Measurements from ENCODE around the gene EDAR. TPM values are rescaled to one million over a fixed set of nuclear protein-coding genes. Genes with fewer than 3 reads are reported as not detected.

EDAR gene
- total and polyA plus RNA-seq, 2 donors (not counting 1 experiment from before 2014, with no cell fraction given): not detected

GRCh38 chr2:108935271-108935741 lies 53.7 kb downstream of the EDAR start:
- Histone ChIP-seq H3K9ac (ENCODE audit: insufficient read depth, low read length) (no peak overlapping the region), H3K4me1 (ENCODE audit: control insufficient read depth, extremely low read depth, insufficient read depth, low read length) (no peaks in the 10 kb centered on the region), H4K20me1 (ENCODE audit: control insufficient read depth, extremely low read depth, insufficient read depth, low read length) (no peaks in the 10 kb centered on the region), H3K4me2 (ENCODE audit: extremely low read depth, insufficient read depth, low read length) (no peak overlapping the region), H3K36me3 (ENCODE audit: control insufficient read depth, insufficient read depth, low read length) (no peaks in the 10 kb centered on the region), H3K27me3 (ENCODE audit: control insufficient read depth, insufficient read depth, low read length) (peaks cover 18% of the 10 kb centered on the region), H3K9me3 (ENCODE audit: control insufficient read depth, insufficient read depth, low read depth, low read length) (no peaks in the 10 kb centered on the region), H3K27ac (ENCODE audit: insufficient read depth, low read length) (no peak overlapping the region), H3K79me2 (ENCODE audit: control insufficient read depth, insufficient read depth, low read length) (no peaks in the 10 kb centered on the region), H3K4me3 (replicated peaks in 1 of 4; ENCODE audit: control extremely low read depth in 1 of 4, insufficient read depth in 1 of 4, low read depth in 3 of 4, low read length in 4 of 4) (no peak overlapping the region), H2AFZ (ENCODE audit: low read length) (no peak overlapping the region)
- TF ChIP-seq CTCF (conservative IDR thresholded peaks at IDR 0.05 in 1 of 2, IDR thresholded peaks at IDR 0.05 in 1 of 2; ENCODE audit: low read depth in 1 of 2, low read length in 2 of 2) (no peak), EZH2 (IDR thresholded peaks at IDR 0.05; ENCODE audit: low read length, missing control alignments) (no peak)
- no peak for DNase-seq (ENCODE audit: low read depth in 2 of 2)

GRCh38 chr2:108934583-108935245 lies 54.3 kb downstream of the EDAR start:
- Histone ChIP-seq H3K27me3 (ENCODE audit: control insufficient read depth, insufficient read depth, low read length) (peaks cover 18% of the 10 kb centered on the region), H3K36me3 (ENCODE audit: control insufficient read depth, insufficient read depth, low read length) (no peaks in the 10 kb centered on the region), H3K9me3 (ENCODE audit: control insufficient read depth, insufficient read depth, low read depth, low read length) (no peaks in the 10 kb centered on the region), H3K4me2 (ENCODE audit: extremely low read depth, insufficient read depth, low read length) (no peak overlapping the region), H3K27ac (ENCODE audit: insufficient read depth, low read length) (no peak overlapping the region), H3K9ac (ENCODE audit: insufficient read depth, low read length) (no peak overlapping the region), H3K79me2 (ENCODE audit: control insufficient read depth, insufficient read depth, low read length) (no peaks in the 10 kb centered on the region), H3K4me3 (replicated peaks in 1 of 4; ENCODE audit: control extremely low read depth in 1 of 4, insufficient read depth in 1 of 4, low read depth in 3 of 4, low read length in 4 of 4) (no peak overlapping the region), H4K20me1 (ENCODE audit: control insufficient read depth, extremely low read depth, insufficient read depth, low read length) (no peaks in the 10 kb centered on the region), H2AFZ (ENCODE audit: low read length) (no peak overlapping the region), H3K4me1 (ENCODE audit: control insufficient read depth, extremely low read depth, insufficient read depth, low read length) (no peaks in the 10 kb centered on the region)
- TF ChIP-seq EZH2 (IDR thresholded peaks at IDR 0.05; ENCODE audit: low read length, missing control alignments) (no peak), CTCF (conservative IDR thresholded peaks at IDR 0.05 in 1 of 2, IDR thresholded peaks at IDR 0.05 in 1 of 2; ENCODE audit: low read depth in 1 of 2, low read length in 2 of 2) (no peak)
- DNase-seq (ENCODE audit: low read depth in 2 of 2): no peak

- Histone ChIP-seq H3K9me3 (ENCODE audit: control insufficient read depth, insufficient read depth, low read depth, low read length) (no peaks in the 10 kb centered on the region), H3K4me2 (ENCODE audit: extremely low read depth, insufficient read depth, low read length) (no peak overlapping the region), H3K27ac (ENCODE audit: insufficient read depth, low read length) (no peak overlapping the region), H3K4me1 (ENCODE audit: control insufficient read depth, extremely low read depth, insufficient read depth, low read length) (no peaks in the 10 kb centered on the region), H3K36me3 (ENCODE audit: control insufficient read depth, insufficient read depth, low read length) (no peaks in the 10 kb centered on the region), H3K27me3 (ENCODE audit: control insufficient read depth, insufficient read depth, low read length) (peaks cover 18% of the 10 kb centered on the region), H3K4me3 (replicated peaks in 1 of 4; ENCODE audit: control extremely low read depth in 1 of 4, insufficient read depth in 1 of 4, low read depth in 3 of 4, low read length in 4 of 4) (no peak overlapping the region), H4K20me1 (ENCODE audit: control insufficient read depth, extremely low read depth, insufficient read depth, low read length) (no peaks in the 10 kb centered on the region), H3K79me2 (ENCODE audit: control insufficient read depth, insufficient read depth, low read length) (no peaks in the 10 kb centered on the region), H3K9ac (ENCODE audit: insufficient read depth, low read length) (no peak overlapping the region), H2AFZ (ENCODE audit: low read length) (no peak overlapping the region)
- TF ChIP-seq EZH2 (IDR thresholded peaks at IDR 0.05; ENCODE audit: low read length, missing control alignments) (no peak), CTCF (conservative IDR thresholded peaks at IDR 0.05 in 1 of 2, IDR thresholded peaks at IDR 0.05 in 1 of 2; ENCODE audit: low read depth in 1 of 2, low read length in 2 of 2) (no peak)
- DNase-seq (ENCODE audit: low read depth in 2 of 2): no peak
These were observed 54.9 kb downstream of the EDAR start for GRCh38 chr2:108934151-108934550.

All from fibroblast of lung (primary cell).